Stimulated activated CD4-positive, alpha-beta T cell treated with anti-CD3 and anti-CD28 coated beads, Interleukin-12 subunit alpha, Interleukin-12 subunit beta, amount 100 ng/mL, for 24 hours (primary cell): ENCODE results near the gene MAFG.
"Not testable (repeated sequence)": the region's sequence is repeated elsewhere in the genome, so short reads cannot be mapped to it uniquely, and the experiment has no call there.

Experiments
- DNase-seq, 2 experiments: peaks; one replicate each; pipeline ENCODE4 v3.0.0-alpha.2; 2020; ENCODE audit warnings: low read depth in 2 of 2

The MAFG gene

GRCh38 chr17:81958633-81959342 is 31.3 kb upstream of the MAFG start:
- DNase-seq = no peak

GRCh38 chr17:81957691-81958432 is 30.3 kb upstream of the MAFG start:
- DNase-seq = no peak

- no peak for DNase-seq
These were observed 29.4 kb upstream of the MAFG start for GRCh38 chr17:81956607-81957589.

GRCh38 chr17:81955756-81956544 is 28.4 kb upstream of the MAFG start:
- no peak for DNase-seq

GRCh38 chr17:81955058-81955681 is 27.6 kb upstream of the MAFG start:
- no peak for DNase-seq

- DNase-seq = no peak
These were observed 26.9 kb upstream of the MAFG start for GRCh38 chr17:81954131-81955057.

GRCh38 chr17:81953443-81953842 is 25.9 kb upstream of the MAFG start:
- DNase-seq = not testable (repeated sequence)

GRCh38 chr17:81952792-81953228 is 25.3 kb upstream of the MAFG start:
- DNase-seq = no peak

- DNase-seq = no peak
These were observed 24.5 kb upstream of the MAFG start for GRCh38 chr17:81951785-81952684.

- DNase-seq = no peak
These were observed 23.0 kb upstream of the MAFG start for GRCh38 chr17:81950501-81950900.

- DNase-seq = no peak
These were observed 21.3 kb upstream of the MAFG start for GRCh38 chr17:81948635-81949378.

- no peak for DNase-seq
These were observed 19.7 kb upstream of the MAFG start, which contains the start of gene MYADML2 for GRCh38 chr17:81947189-81947588. Gene MYADML2 (minus strand): TSS chr17:81947233. CDS start chr17:81941741, 5,492 bp downstream.

GRCh38 chr17:81944858-81945257 is 17.3 kb upstream of the MAFG start:
- no peak for DNase-seq

GRCh38 chr17:81942167-81942553 is 14.6 kb upstream of the MAFG start:
- DNase-seq = no peak

GRCh38 chr17:81941484-81942166 is 14.1 kb upstream of the MAFG start:
- no peak for DNase-seq

GRCh38 chr17:81940538-81941483 is 13.3 kb upstream of the MAFG start:
- DNase-seq = no peak
